HEK293 (cell line): ENCODE measurements around the gene LY6G6F.

ENCODE experiments used
- CTCF ChIA-PET: fragments of 350-600 bp; formaldehyde crosslinking; extraction: SDS; loops from one replicate; lab custom pipeline; 2021; ENCODE audit warnings: antibody characterized with exemption; lab: Yijun Ruan, JAX
- POLR2A ChIA-PET: fragments of 300-600 bp; formaldehyde crosslinking; extraction: SDS; loops from one replicate; lab custom pipeline; 2020; ENCODE audit warnings: antibody characterized with exemption, inconsistent platforms; lab: Yijun Ruan, JAX
- H3K27ac ChIP-seq: fragments of 200-500 bp; sonication (Bioruptor generic); 2 replicates; pipeline ENCODE4 v1.5.1; 2014; ENCODE audit warnings: low read depth, low read length, control low read depth, inconsistent platforms; ENCODE audit errors: extremely low read depth
- H3K36me3 ChIP-seq, 2 experiments: fragments of 200-500 bp in 1 of 2; sonication (Bioruptor generic) in 1 of 2; 1 replicate in 1 of 2; 2 replicates in 1 of 2; pipeline ENCODE4 v1.5.1; 2014 to 2017; ENCODE audit warnings: inconsistent platforms in 2 of 2, low read length in 2 of 2; ENCODE audit not compliant: control insufficient read depth in 2 of 2, insufficient read depth in 1 of 2
- H3K4me1 ChIP-seq: fragments of 200-500 bp; sonication (Bioruptor generic); 2 replicates; pipeline ENCODE4 v1.5.1; 2014; ENCODE audit warnings: mild to moderate bottlenecking, low read length, inconsistent platforms; ENCODE audit not compliant: control insufficient read depth, insufficient read depth
- H3K4me3 ChIP-seq: 2 replicates; pipeline ENCODE4 v1.5.1; 2011; ENCODE audit warnings: low read depth, mild to moderate bottlenecking, control low read depth, low read length, moderate library complexity
- H3K9me3 ChIP-seq: fragments of 200-500 bp; sonication (Bioruptor generic); 2 replicates; pipeline ENCODE4 v1.5.1; 2014; ENCODE audit warnings: low read depth, low read length, inconsistent platforms; ENCODE audit not compliant: control insufficient read depth, insufficient read depth
- EGR2 ChIP-seq: fragments of 450-650 bp; formaldehyde crosslinking; IDR thresholded peaks from 2 replicates; pipeline ENCODE4 v1.5.1; 2016; ENCODE audit warnings: low read depth, missing biosample characterization, missing genetic modification characterization
- KLF1 ChIP-seq: fragments of 450-650 bp; formaldehyde crosslinking; IDR thresholded peaks from 2 replicates; pipeline ENCODE4 v1.5.1; 2016; ENCODE audit warnings: missing biosample characterization, missing genetic modification characterization
- SP7 ChIP-seq: fragments of 450-650 bp; formaldehyde crosslinking; IDR thresholded peaks from 2 replicates; pipeline ENCODE4 v1.5.1; 2016; ENCODE audit warnings: missing biosample characterization, missing genetic modification characterization
- ZBTB20 ChIP-seq: fragments of 450-650 bp; formaldehyde crosslinking; IDR thresholded peaks from 2 replicates; pipeline ENCODE4 v1.5.1; 2016; ENCODE audit warnings: missing biosample characterization, missing genetic modification characterization
- ZBTB8A ChIP-seq: fragments of 450-650 bp; formaldehyde crosslinking; IDR thresholded peaks from 2 replicates; pipeline ENCODE4 v1.5.1; 2016; ENCODE audit warnings: missing biosample characterization, missing genetic modification characterization
- ZFHX2 ChIP-seq: fragments of 450-650 bp; formaldehyde crosslinking; conservative IDR thresholded peaks from 2 replicates; pipeline ENCODE4 v1.5.1; 2016; ENCODE audit warnings: missing biosample characterization, missing genetic modification characterization
- ZIC2 ChIP-seq: fragments of 450-650 bp; formaldehyde crosslinking; IDR thresholded peaks from 2 replicates; pipeline ENCODE4 v1.5.1; 2016; ENCODE audit warnings: missing biosample characterization, missing genetic modification characterization
- ZNF146 ChIP-seq: fragments of 450-650 bp; formaldehyde crosslinking; IDR thresholded peaks from 2 replicates; pipeline ENCODE4 v1.5.1; 2016; ENCODE audit warnings: missing biosample characterization, missing genetic modification characterization
- ZNF248 ChIP-seq: fragments of 450-650 bp; formaldehyde crosslinking; IDR thresholded peaks from 2 replicates; pipeline ENCODE4 v1.5.1; 2017; ENCODE audit warnings: missing biosample characterization, missing genetic modification characterization
- ZNF266 ChIP-seq: fragments of 450-650 bp; formaldehyde crosslinking; IDR thresholded peaks from 2 replicates; pipeline ENCODE4 v1.5.1; 2016; ENCODE audit warnings: missing biosample characterization, missing genetic modification characterization, low read depth
- ZNF341 ChIP-seq: fragments of 450-650 bp; formaldehyde crosslinking; IDR thresholded peaks from 2 replicates; pipeline ENCODE4; 2016; ENCODE audit warnings: low read depth, missing biosample characterization, missing genetic modification characterization
- ZSCAN23 ChIP-seq: fragments of 450-650 bp; formaldehyde crosslinking; IDR thresholded peaks from 2 replicates; pipeline ENCODE4 v1.5.1; 2016; ENCODE audit warnings: missing biosample characterization, missing genetic modification characterization
- TF ChIP-seq, protein P1 (sequence below): fragments of 450-650 bp; formaldehyde crosslinking; IDR thresholded peaks from 2 replicates; pipeline ENCODE4 v1.5.1; 2016; ENCODE audit warnings: missing biosample characterization, missing genetic modification characterization
- TF ChIP-seq, protein P2 (sequence below): fragments of 450-650 bp; formaldehyde crosslinking; IDR thresholded peaks from 2 replicates; pipeline ENCODE4; 2016; ENCODE audit warnings: missing biosample characterization, missing genetic modification characterization
- TF ChIP-seq, protein P3 (sequence below): fragments of 450-650 bp; formaldehyde crosslinking; conservative IDR thresholded peaks from 2 replicates; pipeline ENCODE4 v1.5.1; 2016; ENCODE audit warnings: low read depth, missing biosample characterization, missing genetic modification characterization
- TF ChIP-seq, protein P4 (sequence below): fragments of 450-650 bp; formaldehyde crosslinking; IDR thresholded peaks from 2 replicates; pipeline ENCODE4 v1.5.1; 2016; ENCODE audit warnings: missing biosample characterization, missing genetic modification characterization
- TF ChIP-seq, protein P5 (sequence below): fragments of 450-650 bp; formaldehyde crosslinking; IDR thresholded peaks from 2 replicates; pipeline ENCODE4 v1.5.1; 2016; ENCODE audit warnings: missing biosample characterization, missing genetic modification characterization

Gene LY6G6F

DNA sequence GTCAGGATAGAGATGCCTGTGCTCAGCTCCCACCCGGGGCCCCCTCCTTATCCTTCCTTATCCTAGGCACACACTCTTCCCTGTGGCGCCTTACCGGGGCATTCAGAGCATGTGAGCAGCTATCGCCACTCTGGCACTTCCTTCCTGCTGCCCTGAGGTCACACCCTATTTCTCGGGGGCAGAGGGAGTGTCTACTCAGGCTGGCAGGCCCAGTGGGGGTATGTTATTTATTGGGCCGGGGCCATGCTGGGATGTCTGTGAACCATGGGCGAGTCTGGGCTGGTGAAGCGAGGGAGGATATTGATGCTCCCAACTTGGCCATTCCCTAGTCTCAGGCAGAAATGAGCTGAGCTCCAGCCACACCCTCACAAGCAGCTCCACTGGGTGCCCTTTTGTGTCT lies 4.6 kb downstream of the LY6G6F start:
- peaks cover 4% of the 10 kb centered on the region for H3K4me1 ChIP-seq
- TF ChIP-seq ZIC2 (tag by site-specific recombination) (peak; percentile 85), ZNF146 (tag by site-specific recombination) (no peak), SP7 (tag by site-specific recombination) (0 out of 2 replicates have a peak, but pooled peaks have one; percentile 30), ZNF248 (tag by site-specific recombination) (no peak), ZNF341 (tag by site-specific recombination) (peak; percentile 34; the same call in 1 of the 2 replicates), KLF1 (tag by site-specific recombination) (peak; percentile 71)
- TF ChIP-seq, protein P1, sequence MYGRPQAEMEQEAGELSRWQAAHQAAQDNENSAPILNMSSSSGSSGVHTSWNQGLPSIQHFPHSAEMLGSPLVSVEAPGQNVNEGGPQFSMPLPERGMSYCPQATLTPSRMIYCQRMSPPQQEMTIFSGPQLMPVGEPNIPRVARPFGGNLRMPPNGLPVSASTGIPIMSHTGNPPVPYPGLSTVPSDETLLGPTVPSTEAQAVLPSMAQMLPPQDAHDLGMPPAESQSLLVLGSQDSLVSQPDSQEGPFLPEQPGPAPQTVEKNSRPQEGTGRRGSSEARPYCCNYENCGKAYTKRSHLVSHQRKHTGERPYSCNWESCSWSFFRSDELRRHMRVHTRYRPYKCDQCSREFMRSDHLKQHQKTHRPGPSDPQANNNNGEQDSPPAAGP (tag by site-specific recombination) = peak; percentile 89
- TF ChIP-seq, protein P2, sequence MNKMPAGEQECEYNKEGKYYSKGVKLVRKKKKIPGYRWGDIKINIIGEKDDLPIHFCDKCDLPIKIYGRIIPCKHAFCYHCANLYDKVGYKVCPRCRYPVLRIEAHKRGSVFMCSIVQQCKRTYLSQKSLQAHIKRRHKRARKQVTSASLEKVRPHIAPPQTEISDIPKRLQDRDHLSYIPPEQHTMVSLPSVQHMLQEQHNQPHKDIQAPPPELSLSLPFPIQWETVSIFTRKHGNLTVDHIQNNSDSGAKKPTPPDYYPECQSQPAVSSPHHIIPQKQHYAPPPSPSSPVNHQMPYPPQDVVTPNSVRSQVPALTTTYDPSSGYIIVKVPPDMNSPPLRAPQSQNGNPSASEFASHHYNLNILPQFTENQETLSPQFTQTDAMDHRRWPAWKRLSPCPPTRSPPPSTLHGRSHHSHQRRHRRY (tag by site-specific recombination) = no peak
- no peak overlapping the region for H3K4me3 ChIP-seq
- H3K36me3 ChIP-seq = no peaks in the 10 kb centered on the region
- ChIA-PET CTCF (interaction anchor here (0.6 to 1.2 kb wide), 4 partner anchors 9 to 114 kb away, joined by 3 to 5 read pairs (median 4); no protein-coding TSS in a partner anchor), POLR2A (interaction anchor here (0.5 to 2.0 kb wide), 6 partner anchors 8 to 116 kb away, joined by 3 to 11 read pairs (median 4); partner anchors contain the start of genes ABHD16A, DDAH2 and HSPA1B)
- H3K27ac ChIP-seq = no peak overlapping the region
- H3K9me3 ChIP-seq = no peaks in the 10 kb centered on the region

DNA sequence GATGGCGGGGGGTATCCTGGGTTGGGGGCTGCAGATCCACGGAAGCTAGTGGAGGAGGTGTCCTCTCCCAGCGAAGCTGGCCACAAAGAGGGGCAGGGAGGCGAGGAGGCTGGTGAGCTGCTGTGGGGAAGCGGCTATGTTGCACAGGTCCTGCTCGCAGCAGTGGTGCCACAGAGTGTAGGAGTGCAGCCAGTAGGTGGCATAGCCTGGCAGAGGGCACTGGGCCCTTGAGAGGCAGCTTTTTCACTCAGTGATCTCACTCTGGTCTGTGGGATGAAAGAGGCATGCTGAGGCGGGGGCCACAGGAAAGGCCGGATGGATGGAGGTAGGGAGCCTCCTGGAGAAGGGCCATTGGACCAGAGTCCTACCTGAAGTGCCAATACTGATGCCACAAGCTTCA lies 5.6 kb downstream of the LY6G6F start:
- CTCF ChIA-PET = interaction anchor here (0.7 to 1.2 kb wide), 2 partner anchors 60 to 240 kb away, joined by 3 to 5 read pairs; no protein-coding TSS in a partner anchor
- peaks cover 4% of the 10 kb centered on the region for H3K4me1 ChIP-seq
- no peak overlapping the region for H3K4me3 ChIP-seq
- no peak overlapping the region for H3K27ac ChIP-seq
- H3K9me3 ChIP-seq = no peaks in the 10 kb centered on the region
- H3K36me3 ChIP-seq = no peaks in the 10 kb centered on the region
- POLR2A ChIA-PET = interaction anchor here (0.5 to 2.3 kb wide), 9 partner anchors 9 to 120 kb away, joined by 3 to 12 read pairs (median 4); partner anchors contain the start of genes ABHD16A, DDAH2, HSPA1B and MSH5
- TF ChIP-seq ZBTB20 = 0 out of 2 replicates have a peak, but pooled peaks have one; percentile 33
- TF ChIP-seq, protein P3, sequence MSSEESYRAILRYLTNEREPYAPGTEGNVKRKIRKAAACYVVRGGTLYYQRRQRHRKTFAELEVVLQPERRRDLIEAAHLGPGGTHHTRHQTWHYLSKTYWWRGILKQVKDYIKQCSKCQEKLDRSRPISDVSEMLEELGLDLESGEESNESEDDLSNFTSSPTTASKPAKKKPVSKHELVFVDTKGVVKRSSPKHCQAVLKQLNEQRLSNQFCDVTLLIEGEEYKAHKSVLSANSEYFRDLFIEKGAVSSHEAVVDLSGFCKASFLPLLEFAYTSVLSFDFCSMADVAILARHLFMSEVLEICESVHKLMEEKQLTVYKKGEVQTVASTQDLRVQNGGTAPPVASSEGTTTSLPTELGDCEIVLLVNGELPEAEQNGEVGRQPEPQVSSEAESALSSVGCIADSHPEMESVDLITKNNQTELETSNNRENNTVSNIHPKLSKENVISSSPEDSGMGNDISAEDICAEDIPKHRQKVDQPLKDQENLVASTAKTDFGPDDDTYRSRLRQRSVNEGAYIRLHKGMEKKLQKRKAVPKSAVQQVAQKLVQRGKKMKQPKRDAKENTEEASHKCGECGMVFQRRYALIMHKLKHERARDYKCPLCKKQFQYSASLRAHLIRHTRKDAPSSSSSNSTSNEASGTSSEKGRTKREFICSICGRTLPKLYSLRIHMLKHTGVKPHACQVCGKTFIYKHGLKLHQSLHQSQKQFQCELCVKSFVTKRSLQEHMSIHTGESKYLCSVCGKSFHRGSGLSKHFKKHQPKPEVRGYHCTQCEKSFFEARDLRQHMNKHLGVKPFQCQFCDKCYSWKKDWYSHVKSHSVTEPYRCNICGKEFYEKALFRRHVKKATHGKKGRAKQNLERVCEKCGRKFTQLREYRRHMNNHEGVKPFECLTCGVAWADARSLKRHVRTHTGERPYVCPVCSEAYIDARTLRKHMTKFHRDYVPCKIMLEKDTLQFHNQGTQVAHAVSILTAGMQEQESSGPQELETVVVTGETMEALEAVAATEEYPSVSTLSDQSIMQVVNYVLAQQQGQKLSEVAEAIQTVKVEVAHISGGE (tag by site-specific recombination) = no peak
- no peak for TF ChIP-seq ZSCAN23 (tag by site-specific recombination)
- 0 out of 2 replicates have a peak, but pooled peaks have one; percentile 13 for TF ChIP-seq EGR2 (tag by site-specific recombination)
- no peak for TF ChIP-seq ZNF266 (tag by site-specific recombination)
- TF ChIP-seq, protein P4, sequence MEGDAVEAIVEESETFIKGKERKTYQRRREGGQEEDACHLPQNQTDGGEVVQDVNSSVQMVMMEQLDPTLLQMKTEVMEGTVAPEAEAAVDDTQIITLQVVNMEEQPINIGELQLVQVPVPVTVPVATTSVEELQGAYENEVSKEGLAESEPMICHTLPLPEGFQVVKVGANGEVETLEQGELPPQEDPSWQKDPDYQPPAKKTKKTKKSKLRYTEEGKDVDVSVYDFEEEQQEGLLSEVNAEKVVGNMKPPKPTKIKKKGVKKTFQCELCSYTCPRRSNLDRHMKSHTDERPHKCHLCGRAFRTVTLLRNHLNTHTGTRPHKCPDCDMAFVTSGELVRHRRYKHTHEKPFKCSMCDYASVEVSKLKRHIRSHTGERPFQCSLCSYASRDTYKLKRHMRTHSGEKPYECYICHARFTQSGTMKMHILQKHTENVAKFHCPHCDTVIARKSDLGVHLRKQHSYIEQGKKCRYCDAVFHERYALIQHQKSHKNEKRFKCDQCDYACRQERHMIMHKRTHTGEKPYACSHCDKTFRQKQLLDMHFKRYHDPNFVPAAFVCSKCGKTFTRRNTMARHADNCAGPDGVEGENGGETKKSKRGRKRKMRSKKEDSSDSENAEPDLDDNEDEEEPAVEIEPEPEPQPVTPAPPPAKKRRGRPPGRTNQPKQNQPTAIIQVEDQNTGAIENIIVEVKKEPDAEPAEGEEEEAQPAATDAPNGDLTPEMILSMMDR = peak; percentile 42; the same call in 1 of the 2 replicates
- TF ChIP-seq, protein P5, sequence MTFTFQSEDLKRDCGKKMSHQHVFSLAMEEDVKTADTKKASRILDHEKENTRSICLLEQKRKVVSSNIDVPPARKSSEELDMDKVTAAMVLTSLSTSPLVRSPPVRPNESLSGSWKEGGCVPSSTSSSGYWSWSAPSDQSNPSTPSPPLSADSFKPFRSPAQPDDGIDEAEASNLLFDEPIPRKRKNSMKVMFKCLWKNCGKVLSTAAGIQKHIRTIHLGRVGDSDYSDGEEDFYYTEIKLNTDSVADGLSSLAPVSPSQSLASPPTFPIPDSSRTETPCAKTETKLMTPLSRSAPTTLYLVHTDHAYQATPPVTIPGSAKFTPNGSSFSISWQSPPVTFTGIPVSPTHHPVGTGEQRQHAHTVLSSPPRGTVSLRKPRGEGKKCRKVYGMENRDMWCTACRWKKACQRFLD (tag by site-specific recombination) = no peak
- TF ChIP-seq ZBTB8A (tag by site-specific recombination) = no peak
- peak; percentile 50 for TF ChIP-seq ZFHX2 (tag by site-specific recombination)
